HepG2 (cell line): Measurements from ENCODE around the gene NOA1. TPM values are rescaled to one million over a fixed set of nuclear protein-coding genes. Genes with fewer than 3 reads are reported as not detected.
A peak's percentile ranks its signal among the peaks of the same experiment; 100 is the strongest.

Experiments used
- ATRX ChIP-seq: sonication (generic); formaldehyde crosslinking; IDR thresholded peaks from 2 replicates; pipeline ENCODE4 v1.4.0; 2020; ENCODE audit warnings: missing genetic modification reagents, borderline replicate concordance
- CBX5 ChIP-seq: sonication (generic); formaldehyde crosslinking; IDR thresholded peaks from 2 replicates; pipeline ENCODE4 v1.4.0; 2020; ENCODE audit warnings: missing genetic modification reagents, borderline replicate concordance
- CHD2 ChIP-seq: IDR thresholded peaks from 2 replicates; pipeline ENCODE4 v1.6.1; 2011; ENCODE audit warnings: low read depth, low read length, improper control_type of control experiment
- HOMEZ ChIP-seq: IDR thresholded peaks from 2 replicates; pipeline ENCODE4 v1.6.1; 2016; ENCODE audit warnings: low read depth
- KLF15 ChIP-seq: sonication (generic); formaldehyde crosslinking; IDR thresholded peaks from 2 replicates; pipeline ENCODE4 v1.8.1; 2023; ENCODE audit warnings: borderline replicate concordance, mild to moderate bottlenecking, inconsistent platforms, missing genetic modification reagents, mixed read lengths
- NCOA2 ChIP-seq: sonication (generic); formaldehyde crosslinking; IDR thresholded peaks from 2 replicates; pipeline ENCODE4 v1.8.0; 2022; ENCODE audit warnings: inconsistent platforms
- PRPF4 ChIP-seq: fragments of 200-400 bp; formaldehyde crosslinking; IDR thresholded peaks from 2 replicates; pipeline ENCODE4 v1.6.1; 2016; ENCODE audit warnings: low read length, low read depth; ENCODE audit not compliant: poor library complexity, severe bottlenecking
- SNAPC2 ChIP-seq: sonication (generic); formaldehyde crosslinking; IDR thresholded peaks from 2 replicates; pipeline ENCODE4 v1.8.1; 2022; ENCODE audit warnings: mild to moderate bottlenecking, missing genetic modification reagents
- SP5 ChIP-seq: IDR thresholded peaks from 2 replicates; pipeline ENCODE4 v1.6.1; 2016; ENCODE audit warnings: low read depth, borderline replicate concordance
- TAF15 ChIP-seq: fragments of 200-400 bp; formaldehyde crosslinking; IDR thresholded peaks from one replicate; pipeline ENCODE4 v1.6.1; 2018; ENCODE audit warnings: mild to moderate bottlenecking, low read depth, low read length; ENCODE audit not compliant: poor library complexity, severe bottlenecking
- TFAP4 ChIP-seq: sonication (generic); IDR thresholded peaks from 2 replicates; pipeline ENCODE4 v1.6.1; 2016; ENCODE audit warnings: low read depth, borderline replicate concordance
- TRIM24 ChIP-seq: sonication (generic); formaldehyde crosslinking; IDR thresholded peaks from 2 replicates; pipeline ENCODE4 v1.8.0; 2022; ENCODE audit warnings: mild to moderate bottlenecking, missing genetic modification reagents
- ZBTB1 ChIP-seq: sonication (generic); formaldehyde crosslinking; IDR thresholded peaks from 2 replicates; pipeline ENCODE4 v1.4.0; 2020; ENCODE audit warnings: missing genetic modification reagents, borderline replicate concordance
- ZBTB44 ChIP-seq: sonication (generic); formaldehyde crosslinking; IDR thresholded peaks from 2 replicates; pipeline ENCODE4 v1.4.0; 2020; ENCODE audit warnings: missing genetic modification reagents
- ZNF264 ChIP-seq: sonication (generic); formaldehyde crosslinking; IDR thresholded peaks from 2 replicates; pipeline ENCODE4 v1.4.0; 2020; ENCODE audit warnings: missing genetic modification reagents
- ZNF296 ChIP-seq: sonication (generic); formaldehyde crosslinking; conservative IDR thresholded peaks from 2 replicates; pipeline ENCODE4 v1.5.0; 2020; ENCODE audit warnings: mild to moderate bottlenecking, missing genetic modification reagents
- ZNF646 ChIP-seq: sonication (generic); formaldehyde crosslinking; IDR thresholded peaks from 2 replicates; pipeline ENCODE4 v1.9.0; 2021; ENCODE audit warnings: mild to moderate bottlenecking, missing genetic modification reagents
- ZNF660 ChIP-seq: sonication (generic); formaldehyde crosslinking; IDR thresholded peaks from 2 replicates; pipeline ENCODE4 v1.5.1; 2020; ENCODE audit warnings: mild to moderate bottlenecking, low read depth, missing genetic modification reagents, borderline replicate concordance
- ZNF720 ChIP-seq: sonication (generic); formaldehyde crosslinking; IDR thresholded peaks from 2 replicates; pipeline ENCODE4 v1.4.0; 2020; ENCODE audit warnings: missing genetic modification reagents
- ZZZ3 ChIP-seq: sonication (generic); formaldehyde crosslinking; IDR thresholded peaks from 2 replicates; pipeline ENCODE4 v1.4.0; 2020; ENCODE audit warnings: missing genetic modification reagents, mild to moderate bottlenecking, borderline replicate concordance
- polyA plus RNA-seq, 8 experiments: library from polyadenylated mRNA; depleted of rRNA in 3 of 8; stranded (reverse) in 7 of 8; unstranded in 1 of 8; fragments of >200 nt; fragmentation: Illumina TruSeq in 4 of 8; extraction: Trizol in 4 of 8; gene quantifications; 2 replicates each; pipeline versions ENCODE4 v1.2.1 to v1.2.3, GENCODE V29; 2011 to 2016; ENCODE audit warnings: low read depth in 4 of 8, missing spikeins in 1 of 8, mixed read lengths in 1 of 8; ENCODE audit not compliant: insufficient read depth in 1 of 8
- total RNA-seq, 5 experiments: library from RNA; depleted of rRNA; stranded (reverse); fragments of >200 nt; fragmentation: Illumina TruSeq; extraction: Trizol; gene quantifications; 2 replicates each; pipeline ENCODE4 v1.2.3, GENCODE V29; 2016; ENCODE audit warnings: low read depth in 1 of 5

NOA1 gene
- total and polyA plus RNA-seq, 2 of the 13 experiments (the other 11 are each of a cell fraction or from before 2014, with no cell fraction given) = 17.3 to 19.0 TPM

GRCh38 chr4:56977321-56978012 lies at the start of gene NOA1 (continued):
- TF ChIP-seq ZNF646 (no peak), NCOA2 (CRISPR knock-in tag) (no peak; the same call in 1 of the 2 replicates), SNAPC2 (no peak), TRIM24 (CRISPR knock-in tag) (no peak), TAF15 (no peak), HOMEZ (peak; percentile 31; the same call in 1 of the 2 replicates), CHD2 (peak; percentile 93), ZZZ3 (CRISPR knock-in tag) (no peak), ZNF296 (CRISPR knock-in tag) (no peak), TFAP4 (no peak), CBX5 (no peak), ZNF264 (CRISPR knock-in tag) (no peak), KLF15 (CRISPR knock-in tag) (no peak), ZNF720 (CRISPR knock-in tag) (no peak), ATRX (no peak), ZNF660 (CRISPR knock-in tag) (no peak), SP5 (peak; percentile 16; the same call in 1 of the 2 replicates), ZBTB44 (CRISPR knock-in tag) (0 out of 2 replicates have a peak, but pooled peaks have one; percentile 13), ZBTB1 (CRISPR knock-in tag) (no peak), PRPF4 (no peak)
